Smooth muscle cell (in vitro differentiated cells): ENCODE data around the gene UGGT2. TPM values are rescaled to one million over a fixed set of nuclear protein-coding genes. Genes with fewer than 3 reads are reported as not detected.

Source experiments
- DNase-seq: peaks from one replicate; lab custom pipeline; 2025; ENCODE audit not compliant: unreplicated experiment; lab: John Stamatoyannopoulos, UW
- H2AFZ ChIP-seq: fragments of 200-600 bp; sonication (generic); 2 replicates; pipeline ENCODE4 v1.6.0; 2016; ENCODE audit warnings: antibody characterized with exemption, low read depth, mild to moderate bottlenecking
- H3F3A ChIP-seq: fragments of 200-600 bp; sonication (generic); 2 replicates; pipeline ENCODE4 v1.6.0; 2017; ENCODE audit warnings: antibody characterized with exemption, low read depth
- H3K27ac ChIP-seq: fragments of 200-600 bp; sonication (generic); 2 replicates; pipeline ENCODE4 v1.5.1; 2016; ENCODE audit warnings: low read depth, mild to moderate bottlenecking
- H3K27me3 ChIP-seq: fragments of 200-600 bp; sonication (generic); 2 replicates; pipeline ENCODE4 v1.6.1; 2016; ENCODE audit warnings: low read depth, mild to moderate bottlenecking
- H3K36me3 ChIP-seq: fragments of 200-600 bp; sonication (generic); 2 replicates; pipeline ENCODE4 v1.5.1; 2016; ENCODE audit warnings: low read depth
- H3K4me1 ChIP-seq: fragments of 200-600 bp; sonication (generic); 2 replicates; pipeline ENCODE4 v1.5.1; 2016; ENCODE audit warnings: low read depth
- H3K4me2 ChIP-seq: fragments of 200-600 bp; sonication (generic); 2 replicates; pipeline ENCODE4 v1.6.0; 2016; ENCODE audit warnings: mild to moderate bottlenecking
- H3K4me3 ChIP-seq: fragments of 200-600 bp; sonication (generic); 2 replicates; pipeline ENCODE4 v1.5.1; 2016; ENCODE audit warnings: mild to moderate bottlenecking
- H3K79me2 ChIP-seq: fragments of 200-600 bp; sonication (generic); 2 replicates; pipeline ENCODE4 v1.6.0; 2016; ENCODE audit warnings: low read depth, mild to moderate bottlenecking
- H3K9ac ChIP-seq: fragments of 200-600 bp; sonication (generic); 2 replicates; pipeline ENCODE4 v1.6.0; 2016; ENCODE audit warnings: low read depth
- H3K9me3 ChIP-seq: fragments of 200-600 bp; sonication (generic); replicated peaks from 2 replicates; pipeline ENCODE4 v1.5.1; 2016; ENCODE audit warnings: low read depth
- H4K20me1 ChIP-seq: fragments of 200-600 bp; sonication (generic); 2 replicates; pipeline ENCODE4 v1.6.0; 2016; ENCODE audit warnings: low read depth
- WGBS: methylation state at CpG from one replicate; pipeline ENCODE4 v1.1.7; 2016; ENCODE audit warnings: low lambda C conversion rate; 5-methylcytosine and 5-hydroxymethylcytosine counted together
- polyA plus RNA-seq: library from polyadenylated mRNA; unstranded; fragments of >200 nt; fragmentation: Nextera tagmentation; extraction: Ambion mirVana; gene quantifications from 2 replicates; pipeline ENCODE4 v1.2.1, GENCODE V29; 2016
- total RNA-seq: library from RNA; depleted of rRNA; stranded (reverse); fragments of >200 nt; gene quantifications from 2 replicates; pipeline ENCODE4 v1.2.3, GENCODE V29; 2014
- TF ChIP-seq, protein P1 (sequence below): fragments of 200-600 bp; sonication (generic); IDR thresholded peaks from 2 replicates; pipeline ENCODE4 v1.5.1; 2017; ENCODE audit warnings: borderline replicate concordance, mild to moderate bottlenecking, antibody characterized with exemption; ENCODE audit not compliant: insufficient read depth, poor library complexity, severe bottlenecking

The UGGT2 gene
- total and polyA plus RNA-seq, 2 experiments from 2014 or later, result 27.4 to 67.2 TPM

DNA sequence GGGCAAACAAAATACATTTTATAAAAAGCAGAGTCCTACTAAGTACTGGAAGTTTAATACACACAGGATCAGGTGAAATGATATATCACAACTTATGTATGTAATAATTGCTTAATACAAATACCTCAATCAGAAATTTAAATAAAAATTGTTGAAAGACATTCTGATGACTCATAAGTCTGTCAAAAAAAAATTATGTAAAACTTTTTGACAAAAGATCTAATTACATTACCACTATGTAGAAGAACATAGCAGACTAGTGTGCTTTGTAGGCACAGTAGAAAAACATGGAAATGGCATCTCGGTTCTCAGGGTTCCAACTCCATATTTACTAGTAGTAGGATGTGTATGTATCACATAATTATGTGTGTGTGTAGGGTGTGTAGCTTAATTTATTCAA is 220.1 kb downstream of the UGGT2 start:
- 97% methylated on average over 1 of the region's 1 CpG for whole genome bisulfite sequencing
- Histone ChIP-seq H3K4me3 (no peak overlapping the region), H3K4me2 (no peak overlapping the region), H3K4me1 (peaks cover 6% of the 10 kb centered on the region), H3K27ac (no peak overlapping the region), H3K79me2 (no peaks in the 10 kb centered on the region), H3K36me3 (no peaks in the 10 kb centered on the region), H3K9me3 (peaks cover 2% of the 10 kb centered on the region), H2AFZ (no peak overlapping the region), H3F3A (no peaks in the 10 kb centered on the region), H4K20me1 (no peaks in the 10 kb centered on the region), H3K9ac (no peak overlapping the region), H3K27me3 (no peaks in the 10 kb centered on the region)
- DNase-seq, result no peak
- TF ChIP-seq, protein P1, sequence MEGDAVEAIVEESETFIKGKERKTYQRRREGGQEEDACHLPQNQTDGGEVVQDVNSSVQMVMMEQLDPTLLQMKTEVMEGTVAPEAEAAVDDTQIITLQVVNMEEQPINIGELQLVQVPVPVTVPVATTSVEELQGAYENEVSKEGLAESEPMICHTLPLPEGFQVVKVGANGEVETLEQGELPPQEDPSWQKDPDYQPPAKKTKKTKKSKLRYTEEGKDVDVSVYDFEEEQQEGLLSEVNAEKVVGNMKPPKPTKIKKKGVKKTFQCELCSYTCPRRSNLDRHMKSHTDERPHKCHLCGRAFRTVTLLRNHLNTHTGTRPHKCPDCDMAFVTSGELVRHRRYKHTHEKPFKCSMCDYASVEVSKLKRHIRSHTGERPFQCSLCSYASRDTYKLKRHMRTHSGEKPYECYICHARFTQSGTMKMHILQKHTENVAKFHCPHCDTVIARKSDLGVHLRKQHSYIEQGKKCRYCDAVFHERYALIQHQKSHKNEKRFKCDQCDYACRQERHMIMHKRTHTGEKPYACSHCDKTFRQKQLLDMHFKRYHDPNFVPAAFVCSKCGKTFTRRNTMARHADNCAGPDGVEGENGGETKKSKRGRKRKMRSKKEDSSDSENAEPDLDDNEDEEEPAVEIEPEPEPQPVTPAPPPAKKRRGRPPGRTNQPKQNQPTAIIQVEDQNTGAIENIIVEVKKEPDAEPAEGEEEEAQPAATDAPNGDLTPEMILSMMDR, result no peak

DNA sequence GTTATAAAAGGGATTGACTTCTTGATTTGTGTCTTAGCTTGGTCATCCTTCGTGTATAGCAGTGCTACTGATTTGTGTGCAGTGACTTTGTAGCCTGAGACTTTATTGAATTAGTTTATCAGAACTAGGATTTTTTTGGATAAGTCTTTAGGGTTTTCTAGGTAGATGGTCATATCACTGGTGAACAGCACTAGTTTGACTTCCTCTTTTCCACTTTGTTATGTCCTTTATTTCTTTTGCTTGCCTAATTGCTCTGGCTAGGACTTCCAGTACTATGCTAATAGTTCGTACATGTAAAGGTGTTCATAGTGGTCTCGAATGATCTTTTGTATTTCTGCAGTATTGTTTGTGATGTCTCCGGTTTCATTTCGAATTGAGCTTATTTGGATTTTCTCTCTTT is 230.9 kb downstream of the UGGT2 start:
- Histone ChIP-seq H3K79me2 (no peaks in the 10 kb centered on the region), H3K9me3 (no peaks in the 10 kb centered on the region), H3K4me3 (no peak overlapping the region), H2AFZ (no peak overlapping the region), H3K9ac (no peak overlapping the region), H3K27ac (no peak overlapping the region), H3K36me3 (peaks cover 12% of the 10 kb centered on the region), H3K4me1 (no peaks in the 10 kb centered on the region), H3F3A (no peaks in the 10 kb centered on the region), H3K27me3 (no peaks in the 10 kb centered on the region), H3K4me2 (no peak overlapping the region), H4K20me1 (no peaks in the 10 kb centered on the region)
- WGBS, result 97% methylated on average over 5 of the region's 5 CpGs
- no peak for DNase-seq
- TF ChIP-seq, protein P1, result no peak

DNA sequence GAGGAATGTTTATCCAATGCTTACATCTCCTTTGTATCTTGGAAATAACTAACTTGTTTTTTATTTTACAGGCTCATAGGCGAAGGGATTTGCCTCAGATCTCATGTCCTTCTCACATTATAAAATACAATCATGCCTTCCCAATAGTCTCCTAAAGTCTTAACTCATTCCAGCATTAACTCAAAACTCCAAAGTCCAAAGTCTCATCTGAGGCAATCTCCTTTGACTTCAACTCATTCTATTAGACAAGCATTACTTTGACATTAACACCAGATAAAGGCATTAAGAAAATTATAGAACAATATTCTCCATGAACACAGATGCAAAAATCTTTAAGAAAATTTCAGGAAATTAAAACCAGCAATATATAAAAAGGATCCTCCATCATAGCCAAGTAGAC is 238.7 kb downstream of the UGGT2 start:
- 100% methylated on average over 1 of the region's 1 CpG for WGBS
- TF ChIP-seq, protein P1, result no peak

GRCh38 chr13:95813139-95813538 is 240.1 kb downstream of the UGGT2 start:
- no peaks in the 10 kb centered on the region for H4K20me1 ChIP-seq
- no peak for DNase-seq
- H3K4me3 ChIP-seq, result no peak overlapping the region
- H3K4me1 ChIP-seq, result no peaks in the 10 kb centered on the region
- WGBS, result 100% methylated on average over 3 of the region's 3 CpGs
- TF ChIP-seq, protein P1, result no peak
- peaks cover 19% of the 10 kb centered on the region for H3K36me3 ChIP-seq
- H3K27ac ChIP-seq, result no peak overlapping the region
- H3K9me3 ChIP-seq, result peaks cover 19% of the 10 kb centered on the region
- no peak overlapping the region for H3K4me2 ChIP-seq
- H3K27me3 ChIP-seq, result no peaks in the 10 kb centered on the region
- H3F3A ChIP-seq, result no peaks in the 10 kb centered on the region
- no peaks in the 10 kb centered on the region for H3K79me2 ChIP-seq
- H2AFZ ChIP-seq, result no peak overlapping the region
- no peak overlapping the region for H3K9ac ChIP-seq

More for the DNA sequence above, 238.7 kb downstream of the UGGT2 start:
- no peaks in the 10 kb centered on the region for H3K79me2 ChIP-seq
- no peak for DNase-seq
- H4K20me1 ChIP-seq, result no peaks in the 10 kb centered on the region
- H3K36me3 ChIP-seq, result peaks cover 15% of the 10 kb centered on the region
- no peaks in the 10 kb centered on the region for H3F3A ChIP-seq
- peaks cover 12% of the 10 kb centered on the region for H3K9me3 ChIP-seq
- H3K27me3 ChIP-seq, result no peaks in the 10 kb centered on the region
- H3K27ac ChIP-seq, result no peak overlapping the region
- no peak overlapping the region for H3K4me2 ChIP-seq
- H3K4me1 ChIP-seq, result no peaks in the 10 kb centered on the region
- no peak overlapping the region for H3K4me3 ChIP-seq
- H2AFZ ChIP-seq, result no peak overlapping the region
- H3K9ac ChIP-seq, result no peak overlapping the region
